ENCODE measurements around the gene PIGQ. TPM values are rescaled to one million over a fixed set of nuclear protein-coding genes. Genes with fewer than 3 reads are reported as not detected.

Gene PIGQ
- total and polyA plus RNA-seq, 2 of the 8 experiments (the other 6 are each of a cell fraction or from before 2014, with no cell fraction given) = 36.0 to 49.2 TPM

GRCh38 chr16:627454-628239 is 57.9 kb downstream of the PIGQ start:
- 90% methylated on average over 43 of the region's 50 CpGs; no CpG with 5 or more reads in 1 of the 2 experiments for WGBS, 2 experiments (ENCODE audit: extremely low coverage in 1 of 2, insufficient coverage in 1 of 2, insufficient read length in 1 of 2, insufficient replicate concordance in 2 of 2, low coverage in 1 of 2, low lambda C conversion rate in 2 of 2, missing lambda C conversion rate in 1 of 2)
- Histone ChIP-seq H2BK15ac (ENCODE audit: low read length) (no peak overlapping the region), H3K23me2 (ENCODE audit: low read depth, low read length) (peaks cover 2% of the 10 kb centered on the region; the same call in 1 of the 2 replicates), H4K8ac (ENCODE audit: extremely low read depth, insufficient read depth, low read length) (peak overlapping the region; percentile 40; the same call in 1 of the 2 replicates), H3K79me2 (ENCODE audit: control insufficient read depth in 1 of 2, insufficient read depth in 2 of 2, low read length in 2 of 2) (no peaks in the 10 kb centered on the region), H3K56ac (replicated peaks; ENCODE audit: insufficient read length, low read depth, low read length) (no peak overlapping the region), H3K18ac (ENCODE audit: extremely low read depth, low read length) (no peak overlapping the region), H3K4ac (replicated peaks; ENCODE audit: insufficient read length, low read depth, low read length) (no peak overlapping the region), H3K4me1 (replicated peaks in 1 of 4; ENCODE audit: control insufficient read depth in 3 of 4, insufficient read depth in 4 of 4, low read length in 3 of 4) (peaks cover 0 to 27% (median 22%) of the 10 kb centered on the region in 4 experiments; a peak in 6 of 7 replicates), H3K9ac (replicated peaks in 1 of 4; ENCODE audit: extremely low read depth in 1 of 4, low read depth in 3 of 4, low read length in 3 of 4) (no peak overlapping the region), H2BK5ac (ENCODE audit: low read depth, low read length) (peak overlapping the region; percentile 71), H2AFZ (ENCODE audit: low read length) (no peak overlapping the region), H3K4me3 (ENCODE audit: extremely low read depth in 1 of 4, insufficient read depth in 2 of 4, low read depth in 3 of 4, low read length in 4 of 4) (no peak overlapping the region), H3K14ac (ENCODE audit: insufficient read length) (no peak overlapping the region), H3K4me2 (ENCODE audit: insufficient read depth in 1 of 2, low read depth in 2 of 2, low read length in 2 of 2) (no peak overlapping the region), H3K79me1 (ENCODE audit: low read depth, low read length) (peaks cover 4% of the 10 kb centered on the region; the same call in 1 of the 2 replicates), H2BK120ac (replicated peaks; ENCODE audit: low read depth, low read length) (no peak overlapping the region), H2AK5ac (ENCODE audit: low read depth, low read length) (peak overlapping the region; percentile 26; the same call in 1 of the 2 replicates), H3K23ac (ENCODE audit: insufficient read length) (no peak overlapping the region), H3K9me3 (ENCODE audit: insufficient read depth in 2 of 2, low read depth in 1 of 2, low read length in 1 of 2) (no peaks in the 10 kb centered on the region), H3K27ac (ENCODE audit: low read depth, low read length) (no peak overlapping the region), H4K91ac (replicated peaks; ENCODE audit: insufficient read length, low read length) (peak overlapping the region; percentile 73), H2BK20ac (ENCODE audit: low read length) (no peak overlapping the region), H4K20me1 (replicated peaks in 1 of 2; ENCODE audit: control insufficient read depth in 1 of 2, insufficient read depth in 2 of 2, low read length in 2 of 2) (peaks cover 0 to 2% of the 10 kb centered on the region in 2 experiments), H4K5ac (ENCODE audit: insufficient read length, low read depth, low read length) (no peak overlapping the region), H3K36me3 (ENCODE audit: control insufficient read depth in 2 of 4, insufficient read depth in 4 of 4, low read length in 3 of 4) (peaks cover 0 to 8% (median 0%) of the 10 kb centered on the region in 4 experiments; a peak in 1 of 8 replicates), H2BK12ac (ENCODE audit: low read depth, low read length) (peak overlapping the region; percentile 60; the same call in 1 of the 2 replicates), H3K27me3 (replicated peaks in 1 of 4; ENCODE audit: control insufficient read depth in 3 of 4, extremely low read depth in 1 of 4, insufficient read depth in 3 of 4, low read length in 3 of 4) (no peaks in the 10 kb centered on the region)
- FAIRE-seq (no peak), DNase-seq (ENCODE audit: low read depth in 1 of 2, low spot score in 2 of 2) (peak in 1 of 2 experiments; percentile 53)
- POLR2A ChIA-PET (ENCODE audit: partially characterized antibody) = interaction anchor here (0.9 to 1.3 kb wide), 4 partner anchors 9 to 45 kb away, joined by 3 read pairs; no protein-coding TSS in a partner anchor
- TF ChIP-seq POU5F1 (IDR thresholded peaks at IDR 0.05; ENCODE audit: low read depth, low read length) (no peak), CBX8 (IDR thresholded peaks at IDR 0.05; ENCODE audit: borderline replicate concordance, low read depth, low read length) (no peak)
- TF ChIP-seq, protein P1, sequence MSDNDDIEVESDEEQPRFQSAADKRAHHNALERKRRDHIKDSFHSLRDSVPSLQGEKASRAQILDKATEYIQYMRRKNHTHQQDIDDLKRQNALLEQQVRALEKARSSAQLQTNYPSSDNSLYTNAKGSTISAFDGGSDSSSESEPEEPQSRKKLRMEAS (IDR thresholded peaks at IDR 0.05) = peak; percentile 74
- TF ChIP-seq, protein P2, sequence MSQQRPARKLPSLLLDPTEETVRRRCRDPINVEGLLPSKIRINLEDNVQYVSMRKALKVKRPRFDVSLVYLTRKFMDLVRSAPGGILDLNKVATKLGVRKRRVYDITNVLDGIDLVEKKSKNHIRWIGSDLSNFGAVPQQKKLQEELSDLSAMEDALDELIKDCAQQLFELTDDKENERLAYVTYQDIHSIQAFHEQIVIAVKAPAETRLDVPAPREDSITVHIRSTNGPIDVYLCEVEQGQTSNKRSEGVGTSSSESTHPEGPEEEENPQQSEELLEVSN (IDR thresholded peaks at IDR 0.05) = peak; percentile 72
- CTCF ChIA-PET (ENCODE audit: partially characterized antibody) = interaction anchor here (1.0 to 1.6 kb wide), 7 partner anchors 10 to 116 kb away, joined by 3 to 4 read pairs (median 3); no protein-coding TSS in a partner anchor

Data from H1 (cell line).